ENCODE measurements around the gene GSTO2. TPM values are rescaled to one million over a fixed set of nuclear protein-coding genes. Genes with fewer than 3 reads are reported as not detected.

Gene GSTO2
- total RNA-seq, 2 experiments from 2014 or later: 1.6 TPM

- DNase-seq (ENCODE audit: low spot score): no peak
- CTCF ChIA-PET (ENCODE audit: unreplicated experiment): no interaction called here
- POLR2A ChIA-PET: no interaction called here
- intact Hi-C loops (cut with micrococcal nuclease; ENCODE audit: unreplicated experiment): no loop called here
- Histone ChIP-seq H3K27ac (ENCODE audit: low read depth, low read length, poor library complexity, severe bottlenecking) (no peak overlapping the region), H3K4me1 (ENCODE audit: insufficient read depth, low read length, poor library complexity, severe bottlenecking) (no peaks in the 10 kb centered on the region), H3K4me3 (ENCODE audit: low read depth, low read length, poor library complexity, severe bottlenecking) (peak overlapping the region; percentile 63), H3K4me2 (ENCODE audit: low read length) (peak overlapping the region; percentile 27; the same call in 1 of the 2 replicates), H3K9me3 (ENCODE audit: low read length) (peaks cover 17% of the 10 kb centered on the region), H3K36me3 (ENCODE audit: insufficient read depth, low read length) (no peaks in the 10 kb centered on the region), H2AFZ (ENCODE audit: low read length) (peak overlapping the region; percentile 54; the same call in 1 of the 2 replicates), H4K20me1 (ENCODE audit: insufficient read depth, low read length) (no peaks in the 10 kb centered on the region), H3K79me2 (ENCODE audit: insufficient read depth, low read depth, low read length) (no peaks in the 10 kb centered on the region), H3K9me2 (ENCODE audit: insufficient read depth, low read length) (no peaks in the 10 kb centered on the region)
- no TSS peak for BruUV-seq (replicated peaks)
- TF ChIP-seq CTCF (conservative IDR thresholded peaks at IDR 0.05; ENCODE audit: low read length): no peak
- TF ChIP-seq EZH2phosphoT487 (IDR thresholded peaks at IDR 0.05; ENCODE audit: borderline replicate concordance, low read depth, low read length): no peak
These were observed 36.3 kb upstream of the GSTO2 start for GRCh38 chr10:104232613-104233102.

GRCh38 chr10:104233817-104234216, 35.2 kb upstream of the GSTO2 start:
- no peak for DNase-seq (ENCODE audit: low spot score)
- BruUV-seq (replicated peaks): no TSS peak
- ChIA-PET POLR2A (no interaction called here), CTCF (ENCODE audit: unreplicated experiment) (no interaction called here)
- H3K9me2 ChIP-seq (ENCODE audit: insufficient read depth, low read length): no peaks in the 10 kb centered on the region
- intact Hi-C loops (cut with micrococcal nuclease; ENCODE audit: unreplicated experiment): no loop called here
- no peak overlapping the region for H2AFZ ChIP-seq (ENCODE audit: low read length)
- H3K36me3 ChIP-seq (ENCODE audit: insufficient read depth, low read length): no peaks in the 10 kb centered on the region
- no peaks in the 10 kb centered on the region for H3K4me1 ChIP-seq (ENCODE audit: insufficient read depth, low read length, poor library complexity, severe bottlenecking)
- no peak overlapping the region for H3K27ac ChIP-seq (ENCODE audit: low read depth, low read length, poor library complexity, severe bottlenecking)
- no peaks in the 10 kb centered on the region for H3K79me2 ChIP-seq (ENCODE audit: insufficient read depth, low read depth, low read length)
- peaks cover 17% of the 10 kb centered on the region for H3K9me3 ChIP-seq (ENCODE audit: low read length)
- TF ChIP-seq CTCF (conservative IDR thresholded peaks at IDR 0.05; ENCODE audit: low read length) (no peak), EZH2phosphoT487 (IDR thresholded peaks at IDR 0.05; ENCODE audit: borderline replicate concordance, low read depth, low read length) (no peak)
- no peak overlapping the region for H3K4me3 ChIP-seq (ENCODE audit: low read depth, low read length, poor library complexity, severe bottlenecking)
- no peaks in the 10 kb centered on the region for H4K20me1 ChIP-seq (ENCODE audit: insufficient read depth, low read length)
- H3K4me2 ChIP-seq (ENCODE audit: low read length): no peak overlapping the region

- intact Hi-C loops (cut with micrococcal nuclease; ENCODE audit: unreplicated experiment): no loop called here
- H3K36me3 ChIP-seq (ENCODE audit: insufficient read depth, low read length): no peaks in the 10 kb centered on the region
- POLR2A ChIA-PET: no interaction called here
These were observed 34.0 kb upstream of the GSTO2 start for GRCh38 chr10:104234934-104235333.

More at GRCh38 chr10:104234934-104235333, 34.0 kb upstream of the GSTO2 start:
- H4K20me1 ChIP-seq (ENCODE audit: insufficient read depth, low read length): no peaks in the 10 kb centered on the region
- H2AFZ ChIP-seq (ENCODE audit: low read length): no peak overlapping the region
- BruUV-seq (replicated peaks): no TSS peak
- no peaks in the 10 kb centered on the region for H3K4me1 ChIP-seq (ENCODE audit: insufficient read depth, low read length, poor library complexity, severe bottlenecking)
- no peak overlapping the region for H3K27ac ChIP-seq (ENCODE audit: low read depth, low read length, poor library complexity, severe bottlenecking)
- H3K4me3 ChIP-seq (ENCODE audit: low read depth, low read length, poor library complexity, severe bottlenecking): no peak overlapping the region
- no peaks in the 10 kb centered on the region for H3K79me2 ChIP-seq (ENCODE audit: insufficient read depth, low read depth, low read length)
- no peaks in the 10 kb centered on the region for H3K9me2 ChIP-seq (ENCODE audit: insufficient read depth, low read length)
- H3K9me3 ChIP-seq (ENCODE audit: low read length): peaks cover 17% of the 10 kb centered on the region
- DNase-seq (ENCODE audit: low spot score): peak; percentile 13
- no peak overlapping the region for H3K4me2 ChIP-seq (ENCODE audit: low read length)
- no peak for TF ChIP-seq CTCF (conservative IDR thresholded peaks at IDR 0.05; ENCODE audit: low read length)
- TF ChIP-seq EZH2phosphoT487 (IDR thresholded peaks at IDR 0.05; ENCODE audit: borderline replicate concordance, low read depth, low read length): 0 out of 2 replicates have a peak, but pooled peaks have one; percentile 49
- CTCF ChIA-PET (ENCODE audit: unreplicated experiment): no interaction called here
